Adipose tissue (tissue), 3 donors: ENCODE data around the gene TEX44. TPM values are rescaled to one million over a fixed set of nuclear protein-coding genes. Genes with fewer than 3 reads are reported as not detected.

Experiments used
- polyA plus RNA-seq, 3 donors: library from polyadenylated mRNA; stranded (reverse); fragments of 200-250 nt; gene quantifications; one replicate each; pipeline ENCODE4 v1.2.3, GENCODE V29; 2013
- donor health status: healthy with polysubstance abuse.
- donor health status: Bipolar disorder and iron deficiency.
- donor health status: healthy.

Gene TEX44
- polyA plus RNA-seq, 3 donors: not detected

Other genes with a start within 250 kb of the TEX44 start
- gene B3GNT7, start 197.2 kb upstream of the TEX44 start, polyA plus RNA-seq: 1 to 10 TPM; 1.1 to 4.5 (median 3.3) TPM
- gene NCL, start 128.4 kb upstream of the TEX44 start, polyA plus RNA-seq: 100 to 1,000 TPM; 201 to 328 (median 224) TPM
- 1 to 10 TPM in 2 of 3 donors, under 1 TPM in 1; 0.67 to 2.5 (median 1.8) TPM for gene NMUR1, start 62.4 kb upstream of the TEX44 start, polyA plus RNA-seq
- gene PTMA, start 115.7 kb downstream of the TEX44 start, polyA plus RNA-seq: 1,000 to 10,000 TPM; 1,266 to 1,426 (median 1,342) TPM
- 10 to 100 TPM; 11.4 to 36.8 (median 18.1) TPM for gene PDE6D, start 188.4 kb downstream of the TEX44 start, polyA plus RNA-seq
- 10 to 100 TPM; 10.2 to 19.5 (median 16.3) TPM for gene COPS7B, start 193.6 kb downstream of the TEX44 start, polyA plus RNA-seq